Measurements from ENCODE around the gene PBXIP1. TPM values are rescaled to one million over a fixed set of nuclear protein-coding genes. Genes with fewer than 3 reads are reported as not detected.

The PBXIP1 gene
- total RNA-seq, 1 experiment from 2014 or later: 21.6 TPM

DNA sequence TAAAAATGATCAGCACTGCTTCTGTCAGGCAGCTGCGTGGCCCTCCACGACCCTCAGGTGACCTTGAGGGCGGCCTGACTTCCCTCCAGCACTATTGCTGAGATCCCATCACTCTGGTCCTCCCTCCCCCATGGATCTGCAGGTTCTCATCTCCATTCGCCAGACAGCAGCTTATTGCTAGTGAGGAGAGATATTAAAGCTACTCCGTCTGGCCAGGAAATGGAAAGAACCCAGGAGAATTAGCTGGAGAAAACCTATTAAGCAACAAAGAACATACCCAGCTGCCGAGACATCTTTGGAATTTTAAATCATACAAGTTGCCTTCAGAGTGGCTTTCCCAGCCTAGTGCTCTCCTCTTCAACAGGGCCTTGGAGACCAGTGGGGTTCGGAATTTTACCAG, 60.1 kb downstream of the PBXIP1 start:
- TF ChIP-seq, protein P1, sequence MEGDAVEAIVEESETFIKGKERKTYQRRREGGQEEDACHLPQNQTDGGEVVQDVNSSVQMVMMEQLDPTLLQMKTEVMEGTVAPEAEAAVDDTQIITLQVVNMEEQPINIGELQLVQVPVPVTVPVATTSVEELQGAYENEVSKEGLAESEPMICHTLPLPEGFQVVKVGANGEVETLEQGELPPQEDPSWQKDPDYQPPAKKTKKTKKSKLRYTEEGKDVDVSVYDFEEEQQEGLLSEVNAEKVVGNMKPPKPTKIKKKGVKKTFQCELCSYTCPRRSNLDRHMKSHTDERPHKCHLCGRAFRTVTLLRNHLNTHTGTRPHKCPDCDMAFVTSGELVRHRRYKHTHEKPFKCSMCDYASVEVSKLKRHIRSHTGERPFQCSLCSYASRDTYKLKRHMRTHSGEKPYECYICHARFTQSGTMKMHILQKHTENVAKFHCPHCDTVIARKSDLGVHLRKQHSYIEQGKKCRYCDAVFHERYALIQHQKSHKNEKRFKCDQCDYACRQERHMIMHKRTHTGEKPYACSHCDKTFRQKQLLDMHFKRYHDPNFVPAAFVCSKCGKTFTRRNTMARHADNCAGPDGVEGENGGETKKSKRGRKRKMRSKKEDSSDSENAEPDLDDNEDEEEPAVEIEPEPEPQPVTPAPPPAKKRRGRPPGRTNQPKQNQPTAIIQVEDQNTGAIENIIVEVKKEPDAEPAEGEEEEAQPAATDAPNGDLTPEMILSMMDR (conservative IDR thresholded peaks at IDR 0.05): no peak
- H2BK20ac ChIP-seq (ENCODE audit: low read depth, low read length, poor library complexity, severe bottlenecking): no peak overlapping the region
- Mint-ChIP-seq H3K36me3 (ENCODE audit: insufficient read depth in 1 of 3, low read depth in 3 of 3) (no peaks in the 10 kb centered on the region), H3K4me3 (no peak overlapping the region), H3K4me1 (no peaks in the 10 kb centered on the region), H3K27ac (no peak overlapping the region), H3K9me3 (0 out of 5 replicates have a peak, but pooled peaks cover 0 to 3% of the 10 kb centered on the region in 2 experiments), H3K27me3 (ENCODE audit: low read depth) (peaks cover 3% of the 10 kb centered on the region; the same call in 1 of the 2 replicates)
- no peak overlapping the region; the same call in 1 of the 2 replicates for H3K14ac ChIP-seq (ENCODE audit: insufficient read depth, low read length)
- no peak overlapping the region for H4K91ac ChIP-seq (ENCODE audit: insufficient read length, low read depth, low read length)
- no peak overlapping the region for H3K27ac ChIP-seq (ENCODE audit: insufficient read length, low read depth, low read length)
- no peak overlapping the region for H3T11ph ChIP-seq (ENCODE audit: low read length)
- no peak overlapping the region for H4K5ac ChIP-seq (ENCODE audit: insufficient read length, low read depth, low read length)
- no peak overlapping the region for H3K56ac ChIP-seq (ENCODE audit: insufficient read length, low read depth, low read length)
- no peak overlapping the region for H4K8ac ChIP-seq (replicated peaks; ENCODE audit: insufficient read length, low read depth, low read length)
- H3K4me2 ChIP-seq (ENCODE audit: insufficient read depth, insufficient read length, low read length): no peak overlapping the region
- H2BK5ac ChIP-seq (ENCODE audit: insufficient read length, low read length): no peak overlapping the region
- no peak overlapping the region for H3K4ac ChIP-seq (ENCODE audit: low read depth, low read length)
- no peaks in the 10 kb centered on the region for H3K23me2 ChIP-seq (ENCODE audit: insufficient read length, low read depth, low read length, poor library complexity, severe bottlenecking)
- H2AK5ac ChIP-seq (ENCODE audit: insufficient read length, low read length): no peak overlapping the region
- no peaks in the 10 kb centered on the region for H4K20me1 ChIP-seq (ENCODE audit: control insufficient read depth, insufficient read depth, insufficient read length)
- H2BK15ac ChIP-seq (ENCODE audit: low read depth, low read length): no peak overlapping the region
- no CpG with 5 or more reads among the region's 7 CpGs for WGBS (ENCODE audit: extremely low coverage, insufficient read length, low lambda C conversion rate)
- H2BK120ac ChIP-seq (ENCODE audit: low read depth, low read length, poor library complexity, severe bottlenecking): no peak overlapping the region
- no peak overlapping the region for H3K9ac ChIP-seq (ENCODE audit: extremely low read depth, insufficient read length, low read length)
- H3K18ac ChIP-seq (ENCODE audit: insufficient read length, low read depth, low read length): no peak overlapping the region
- no peak for DNase-seq
- H3K79me2 ChIP-seq (ENCODE audit: insufficient read depth, low read length): no peaks in the 10 kb centered on the region
- H3K9me3 ChIP-seq (ENCODE audit: control insufficient read depth, low read depth, low read length): no peaks in the 10 kb centered on the region
- H2AFZ ChIP-seq (ENCODE audit: low read length): no peak overlapping the region
- no peaks in the 10 kb centered on the region; the same call in 1 of the 2 replicates for H3K4me1 ChIP-seq (ENCODE audit: insufficient read depth, low read length)
- no peaks in the 10 kb centered on the region for H3K27me3 ChIP-seq (ENCODE audit: insufficient read depth, low read length)
- no peaks in the 10 kb centered on the region for H3K79me1 ChIP-seq (ENCODE audit: insufficient read depth, low read depth, low read length, poor library complexity, severe bottlenecking)
- H2BK12ac ChIP-seq (ENCODE audit: insufficient read length, low read depth, low read length): no peak overlapping the region
- H3K23ac ChIP-seq (ENCODE audit: insufficient read length, low read depth, low read length): no peak overlapping the region

Small RNAs within 50 kb of the gene (microRNA-seq; reads per million reads assigned to microRNA genes)
- not detected for gene MIR4258 (ENCODE audit: borderline microRNAs expressed)

Other genes with a start within 250 kb of the PBXIP1 start
- 0.83 TPM in 2 replicates for gene KCNN3, start 85.8 kb downstream of the PBXIP1 start, total RNA-seq (2021)
- gene PMVK, start 19.4 kb downstream of the PBXIP1 start, total RNA-seq (2021): 26.3 and 30.2 TPM in 2 replicates
- 38.7 and 39.5 TPM in 2 replicates for gene PYGO2, start 5.7 kb upstream of the PBXIP1 start, total RNA-seq (2021)
- gene SHC1, start 14.6 kb upstream of the PBXIP1 start, total RNA-seq (2021): 168 and 173 TPM in 2 replicates
- gene CKS1B, start 18.6 kb upstream of the PBXIP1 start, total RNA-seq (2021): 279 and 283 TPM in 2 replicates
- 97.0 and 102 TPM in 2 replicates for gene FLAD1, start 27.2 kb upstream of the PBXIP1 start, total RNA-seq (2021)
- gene LENEP, start 37.5 kb upstream of the PBXIP1 start, total RNA-seq (2021): 1.4 and 2.8 TPM in 2 replicates
- 33.5 and 38.3 TPM in 2 replicates for gene ZBTB7B, start 46.7 kb upstream of the PBXIP1 start, total RNA-seq (2021)
- gene DCST2, start 77.7 kb upstream of the PBXIP1 start, total RNA-seq (2021): 0.35 and 0.44 TPM in 2 replicates
- gene DCST1, start 77.7 kb upstream of the PBXIP1 start, total RNA-seq (2021): not detected in 2 replicates
- gene ADAM15, start 95.2 kb upstream of the PBXIP1 start, total RNA-seq (2021): 29.6 and 30.6 TPM in 2 replicates
- gene EFNA4, start 107.6 kb upstream of the PBXIP1 start, total RNA-seq (2021): 11.7 and 11.8 TPM in 2 replicates
- gene EFNA3, start 122.7 kb upstream of the PBXIP1 start, total RNA-seq (2021): 3.9 and 4.6 TPM in 2 replicates
- 1.4 and 1.9 TPM in 2 replicates for gene EFNA1, start 171.8 kb upstream of the PBXIP1 start, total RNA-seq (2021)
- 24.9 and 26.0 TPM in 2 replicates for gene SLC50A1, start 179.8 kb upstream of the PBXIP1 start, total RNA-seq (2021)
- 47.4 and 48.5 TPM in 2 replicates for gene DPM3, start 184.4 kb upstream of the PBXIP1 start, total RNA-seq (2021)
- 149 and 152 TPM in 2 replicates for gene KRTCAP2, start 217.2 kb upstream of the PBXIP1 start, total RNA-seq (2021)
- 16.5 and 18.4 TPM in 2 replicates for gene TRIM46, start 217.8 kb upstream of the PBXIP1 start, total RNA-seq (2021)

All from H9 (cell line).